Panc1 (cell line): ENCODE measurements around the gene TMEM201. TPM values are rescaled to one million over a fixed set of nuclear protein-coding genes. Genes with fewer than 3 reads are reported as not detected.
"Not testable (repeated sequence)": the region's sequence is repeated elsewhere in the genome, so short reads cannot be mapped to it uniquely, and the experiment has no call there.

Experiments
- ATAC-seq: fragments of 200-7000 bp; cut with Tn5 transposase; 2 replicates; pipeline ENCODE4 v1.9.1; 2020; ENCODE audit warnings: mild to moderate bottlenecking, moderate library complexity
- BruUV-seq: library from RNA; stranded (reverse); fragments of 400-500 nt; replicated peaks from 2 replicates; lab custom pipeline; 2021; lab: Mats Ljungman, UMichigan
- CTCF ChIA-PET: fragments of 300-600 bp; sonication (Branson Sonifier 250); formaldehyde crosslinking; loops from one replicate; lab custom pipeline; 2022; ENCODE audit warnings: antibody characterized with exemption; lab: Charles Lee
- POLR2A ChIA-PET: fragments of 300-600 bp; sonication (Branson Sonifier 250); formaldehyde crosslinking; loops from one replicate; lab custom pipeline; 2022; ENCODE audit warnings: antibody characterized with exemption; lab: Charles Lee
- DNase-seq: peaks from one replicate; pipeline ENCODE4 v3.0.0-alpha.2; 2010; ENCODE audit warnings: low read depth, low spot score
- H3K27ac ChIP-seq: 2 replicates; pipeline ENCODE4 v1.5.1; 2011; ENCODE audit warnings: mild to moderate bottlenecking, low read length, inconsistent platforms
- H3K27me3 ChIP-seq: fragments of 200-500 bp; sonication (Bioruptor generic); 2 replicates; pipeline ENCODE4 v1.6.0; 2014; ENCODE audit warnings: low read length, inconsistent platforms; ENCODE audit not compliant: control insufficient read depth, insufficient read depth
- H3K36me3 ChIP-seq: fragments of 200-500 bp; sonication (Bioruptor generic); 2 replicates; pipeline ENCODE4 v1.5.1; 2014; ENCODE audit warnings: inconsistent platforms, mild to moderate bottlenecking, low read length, moderate library complexity; ENCODE audit not compliant: control insufficient read depth, insufficient read depth
- H3K4me1 ChIP-seq: 2 replicates; pipeline ENCODE4 v1.5.1; 2011; ENCODE audit warnings: inconsistent platforms, mild to moderate bottlenecking, low read length, moderate library complexity; ENCODE audit not compliant: control insufficient read depth, insufficient read depth
- H3K4me3 ChIP-seq, 2 experiments: 2 replicates each; pipeline ENCODE4 v1.5.1; 2011 to 2012; ENCODE audit warnings: low read depth in 2 of 2, low read length in 2 of 2, mild to moderate bottlenecking in 2 of 2, inconsistent platforms in 1 of 2, moderate library complexity in 1 of 2
- H3K9me3 ChIP-seq: fragments of 200-500 bp; sonication (Bioruptor generic); 2 replicates; pipeline ENCODE4 v1.5.1; 2014; ENCODE audit warnings: low read depth, mild to moderate bottlenecking, inconsistent platforms, low read length, moderate library complexity; ENCODE audit not compliant: control insufficient read depth, insufficient read depth
- POLR2AphosphoS5 ChIP-seq: IDR thresholded peaks from 2 replicates; pipeline ENCODE4 v1.6.1; 2012; ENCODE audit warnings: mild to moderate bottlenecking, low read depth, low read length, moderate library complexity
- SIN3A ChIP-seq: IDR thresholded peaks from 2 replicates; pipeline ENCODE4 v1.6.1; 2012; ENCODE audit warnings: low read depth, mild to moderate bottlenecking, low read length, moderate library complexity, borderline replicate concordance; ENCODE audit not compliant: insufficient read depth
- TCF7L2 ChIP-seq: IDR thresholded peaks from 2 replicates; pipeline ENCODE4 v1.6.1; 2011; ENCODE audit warnings: mild to moderate bottlenecking, low read depth, low read length, inconsistent platforms
- in situ Hi-C: cut with HindIII; loops from 2 replicates; pipeline ENCODE4 v1.10.0; 2016; ENCODE audit warnings: low sequenced_read_pairs, low pct_unique_long_range_greater_than_20kb
- intact Hi-C: fragments of 100-400 bp; cut with micrococcal nuclease; formaldehyde crosslinking; loops from one replicate; pipeline ENCODE4 v1.10.0; 2022; ENCODE audit not compliant: unreplicated experiment
- total RNA-seq: library from RNA; stranded (reverse); gene quantifications from one replicate; pipeline ENCODE4 v1.2.1, GENCODE V29; 2021; ENCODE audit not compliant: unreplicated experiment
- TF ChIP-seq, protein P1 (sequence below): fragments of 450-650 bp; IDR thresholded peaks from 2 replicates; pipeline ENCODE4 v1.5.1; 2017; ENCODE audit warnings: mild to moderate bottlenecking
- TF ChIP-seq, protein P2 (sequence below), 2 experiments: IDR thresholded peaks; 2 replicates each; pipeline ENCODE4 v1.6.1; 2011 to 2012; ENCODE audit warnings: low read depth in 2 of 2, control low read depth in 1 of 2, low read length in 1 of 2, mild to moderate bottlenecking in 1 of 2, moderate library complexity in 1 of 2; ENCODE audit not compliant: insufficient read depth in 1 of 2

Gene TMEM201
- total RNA-seq, 1 experiment from 2014 or later = 26.5 TPM

DNA sequence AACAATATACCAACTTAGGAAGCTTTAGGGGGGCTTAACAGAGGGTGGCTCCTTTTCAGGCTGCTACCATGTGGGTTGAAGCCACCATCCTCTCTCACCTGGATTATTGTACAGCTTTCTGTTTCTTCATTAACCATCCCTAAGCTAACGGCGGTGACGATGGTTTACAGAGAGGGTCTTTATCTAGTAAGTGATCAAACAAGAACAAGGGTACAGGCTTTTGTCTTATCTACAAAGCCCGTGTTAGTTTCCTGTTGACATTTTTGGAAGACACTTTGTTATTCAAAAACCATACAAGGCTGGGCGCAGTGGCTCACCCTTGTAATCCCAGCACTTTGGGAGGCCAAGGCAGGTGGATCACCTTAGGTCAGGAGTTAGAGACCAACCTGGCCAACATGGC is 29.0 kb upstream of the TMEM201 start:
- Histone ChIP-seq H3K4me3 (no peak overlapping the region), H3K36me3 (no peaks in the 10 kb centered on the region), H3K27me3 (no peaks in the 10 kb centered on the region), H3K27ac (no peak overlapping the region), H3K4me1 (no peaks in the 10 kb centered on the region), H3K9me3 (no peaks in the 10 kb centered on the region)
- ChIA-PET CTCF (interaction anchor here (0.7 kb wide), 1 partner anchor 14 kb away, joined by 4 read pairs; no protein-coding TSS in a partner anchor), POLR2A (no interaction called here)
- BruUV-seq = no TSS peak
- TF ChIP-seq, protein P1, sequence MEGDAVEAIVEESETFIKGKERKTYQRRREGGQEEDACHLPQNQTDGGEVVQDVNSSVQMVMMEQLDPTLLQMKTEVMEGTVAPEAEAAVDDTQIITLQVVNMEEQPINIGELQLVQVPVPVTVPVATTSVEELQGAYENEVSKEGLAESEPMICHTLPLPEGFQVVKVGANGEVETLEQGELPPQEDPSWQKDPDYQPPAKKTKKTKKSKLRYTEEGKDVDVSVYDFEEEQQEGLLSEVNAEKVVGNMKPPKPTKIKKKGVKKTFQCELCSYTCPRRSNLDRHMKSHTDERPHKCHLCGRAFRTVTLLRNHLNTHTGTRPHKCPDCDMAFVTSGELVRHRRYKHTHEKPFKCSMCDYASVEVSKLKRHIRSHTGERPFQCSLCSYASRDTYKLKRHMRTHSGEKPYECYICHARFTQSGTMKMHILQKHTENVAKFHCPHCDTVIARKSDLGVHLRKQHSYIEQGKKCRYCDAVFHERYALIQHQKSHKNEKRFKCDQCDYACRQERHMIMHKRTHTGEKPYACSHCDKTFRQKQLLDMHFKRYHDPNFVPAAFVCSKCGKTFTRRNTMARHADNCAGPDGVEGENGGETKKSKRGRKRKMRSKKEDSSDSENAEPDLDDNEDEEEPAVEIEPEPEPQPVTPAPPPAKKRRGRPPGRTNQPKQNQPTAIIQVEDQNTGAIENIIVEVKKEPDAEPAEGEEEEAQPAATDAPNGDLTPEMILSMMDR = no peak
- ATAC-seq = no peak
- intact Hi-C loops = no loop called here
- in situ Hi-C loops = no loop called here
- DNase-seq = no peak

DNA sequence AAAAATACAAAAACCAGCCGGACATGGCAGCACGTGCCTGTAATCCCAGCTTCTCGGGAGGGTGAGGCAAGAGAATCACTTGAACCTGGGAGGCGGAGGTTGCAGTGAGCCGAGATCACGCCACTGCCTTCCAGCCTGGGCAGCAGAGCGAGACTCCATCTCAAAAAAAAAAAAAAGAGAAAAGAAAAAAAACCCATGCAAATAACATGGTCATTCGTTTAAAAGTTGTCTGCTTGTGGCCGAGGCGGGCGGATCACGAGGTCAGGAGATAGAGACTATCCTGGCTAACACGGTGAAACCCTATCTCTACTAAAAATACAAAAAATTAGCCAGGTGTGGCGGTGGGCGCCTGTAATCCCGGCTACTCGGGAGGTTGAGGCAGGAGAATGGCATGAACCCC is 28.6 kb upstream of the TMEM201 start:
- intact Hi-C loops, ATAC-seq, in situ Hi-C loops, H3K27ac ChIP-seq, DNase-seq, H3K9me3 ChIP-seq, H3K27me3 ChIP-seq, H3K36me3 ChIP-seq, H3K4me1 ChIP-seq, BruUV-seq, H3K4me3 ChIP-seq, POLR2A ChIA-PET: not testable (repeated sequence)
- CTCF ChIA-PET = interaction anchor here (0.7 kb wide), 1 partner anchor 13 kb away, joined by 4 read pairs; no protein-coding TSS in a partner anchor

DNA sequence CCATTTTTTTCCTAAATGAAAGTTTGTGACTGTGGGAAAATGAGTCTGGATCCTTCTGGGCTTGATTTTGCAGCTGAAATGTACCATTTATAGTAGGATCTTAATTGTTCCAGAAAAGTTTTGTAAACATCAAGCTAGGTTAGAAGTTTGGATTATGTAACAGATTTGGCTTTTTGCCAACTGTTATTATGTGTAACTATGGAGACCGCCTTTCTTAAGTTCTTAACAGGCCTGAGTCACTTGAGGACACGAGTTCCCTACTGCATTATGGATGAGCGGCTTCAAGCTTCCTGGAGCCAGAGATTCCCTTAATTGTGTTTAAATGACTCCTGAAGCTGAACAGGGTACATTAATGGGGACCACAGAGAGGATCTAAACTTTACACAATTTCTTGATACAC is 27.3 kb upstream of the TMEM201 start:
- H3K4me1 ChIP-seq = no peaks in the 10 kb centered on the region
- in situ Hi-C loops = no loop called here
- ChIA-PET POLR2A (no interaction called here), CTCF (no interaction called here)
- BruUV-seq = TSS peak; percentile 44
- no peaks in the 10 kb centered on the region for H3K27me3 ChIP-seq
- H3K36me3 ChIP-seq = no peaks in the 10 kb centered on the region
- H3K4me3 ChIP-seq = no peak overlapping the region
- intact Hi-C loops = no loop called here
- TF ChIP-seq, protein P1 = no peak
- no peak for TF ChIP-seq SIN3A
- TF ChIP-seq, protein P2, sequence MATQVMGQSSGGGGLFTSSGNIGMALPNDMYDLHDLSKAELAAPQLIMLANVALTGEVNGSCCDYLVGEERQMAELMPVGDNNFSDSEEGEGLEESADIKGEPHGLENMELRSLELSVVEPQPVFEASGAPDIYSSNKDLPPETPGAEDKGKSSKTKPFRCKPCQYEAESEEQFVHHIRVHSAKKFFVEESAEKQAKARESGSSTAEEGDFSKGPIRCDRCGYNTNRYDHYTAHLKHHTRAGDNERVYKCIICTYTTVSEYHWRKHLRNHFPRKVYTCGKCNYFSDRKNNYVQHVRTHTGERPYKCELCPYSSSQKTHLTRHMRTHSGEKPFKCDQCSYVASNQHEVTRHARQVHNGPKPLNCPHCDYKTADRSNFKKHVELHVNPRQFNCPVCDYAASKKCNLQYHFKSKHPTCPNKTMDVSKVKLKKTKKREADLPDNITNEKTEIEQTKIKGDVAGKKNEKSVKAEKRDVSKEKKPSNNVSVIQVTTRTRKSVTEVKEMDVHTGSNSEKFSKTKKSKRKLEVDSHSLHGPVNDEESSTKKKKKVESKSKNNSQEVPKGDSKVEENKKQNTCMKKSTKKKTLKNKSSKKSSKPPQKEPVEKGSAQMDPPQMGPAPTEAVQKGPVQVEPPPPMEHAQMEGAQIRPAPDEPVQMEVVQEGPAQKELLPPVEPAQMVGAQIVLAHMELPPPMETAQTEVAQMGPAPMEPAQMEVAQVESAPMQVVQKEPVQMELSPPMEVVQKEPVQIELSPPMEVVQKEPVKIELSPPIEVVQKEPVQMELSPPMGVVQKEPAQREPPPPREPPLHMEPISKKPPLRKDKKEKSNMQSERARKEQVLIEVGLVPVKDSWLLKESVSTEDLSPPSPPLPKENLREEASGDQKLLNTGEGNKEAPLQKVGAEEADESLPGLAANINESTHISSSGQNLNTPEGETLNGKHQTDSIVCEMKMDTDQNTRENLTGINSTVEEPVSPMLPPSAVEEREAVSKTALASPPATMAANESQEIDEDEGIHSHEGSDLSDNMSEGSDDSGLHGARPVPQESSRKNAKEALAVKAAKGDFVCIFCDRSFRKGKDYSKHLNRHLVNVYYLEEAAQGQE (IDR thresholded peaks at IDR 0.05; ENCODE audit: insufficient read depth in 1 of 2, low read depth in 2 of 2, low read length in 1 of 2) = no peak
- TF ChIP-seq POLR2AphosphoS5 = no peak
- no peak for TF ChIP-seq TCF7L2
- ATAC-seq (no peak), DNase-seq (no peak)
- H3K27ac ChIP-seq = no peak overlapping the region
- H3K9me3 ChIP-seq = no peaks in the 10 kb centered on the region
